C4-2B (cell line): ENCODE results near the gene DDX60.

Experiments used
- H3K27ac ChIP-seq: fragments of 450-650 bp; 2 replicates; pipeline ENCODE4 v1.5.1; 2017
- ZFX ChIP-seq: fragments of 450-650 bp; IDR thresholded peaks from 2 replicates; pipeline ENCODE4 v1.6.1; 2017
- TF ChIP-seq, protein P1 (sequence below): fragments of 450-650 bp; conservative IDR thresholded peaks from 2 replicates; pipeline ENCODE4 v1.5.1; 2017; ENCODE audit warnings: mild to moderate bottlenecking

The DDX60 gene

DNA sequence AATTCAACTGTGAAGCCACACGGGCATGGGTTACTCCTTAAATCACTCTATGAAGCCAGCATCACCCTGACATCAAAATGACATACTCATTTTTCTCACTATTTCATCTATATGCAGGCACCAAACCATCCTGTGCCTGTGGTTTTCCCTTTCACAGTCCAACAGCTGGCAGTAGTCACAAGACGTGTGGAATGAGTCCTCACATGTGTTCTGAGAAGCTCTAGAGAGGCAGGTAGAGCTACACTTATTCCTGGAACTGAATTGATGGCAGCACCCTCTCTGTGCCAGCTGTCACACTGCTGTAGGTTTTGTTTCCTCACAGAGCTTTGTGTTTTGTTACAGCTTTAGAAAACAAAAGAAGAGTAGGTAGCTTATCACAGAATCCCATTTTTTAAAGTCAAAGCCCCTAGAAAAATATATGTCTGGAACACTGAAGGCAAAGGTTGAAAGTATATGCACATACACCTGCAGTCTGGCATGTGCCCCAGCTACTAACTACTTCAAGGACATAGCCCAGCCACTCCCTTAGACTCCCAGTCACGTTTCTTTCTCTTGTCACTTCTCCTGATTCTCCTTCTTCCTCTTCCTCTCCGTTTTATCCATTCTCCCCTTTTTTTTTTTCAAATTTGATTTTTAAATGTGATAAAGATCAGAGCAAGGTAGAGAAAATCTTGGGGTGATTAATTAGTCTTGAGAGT lies 119.1 kb downstream of the DDX60 start:
- H3K27ac ChIP-seq: no peak overlapping the region
- no peak for TF ChIP-seq ZFX
- TF ChIP-seq, protein P1, sequence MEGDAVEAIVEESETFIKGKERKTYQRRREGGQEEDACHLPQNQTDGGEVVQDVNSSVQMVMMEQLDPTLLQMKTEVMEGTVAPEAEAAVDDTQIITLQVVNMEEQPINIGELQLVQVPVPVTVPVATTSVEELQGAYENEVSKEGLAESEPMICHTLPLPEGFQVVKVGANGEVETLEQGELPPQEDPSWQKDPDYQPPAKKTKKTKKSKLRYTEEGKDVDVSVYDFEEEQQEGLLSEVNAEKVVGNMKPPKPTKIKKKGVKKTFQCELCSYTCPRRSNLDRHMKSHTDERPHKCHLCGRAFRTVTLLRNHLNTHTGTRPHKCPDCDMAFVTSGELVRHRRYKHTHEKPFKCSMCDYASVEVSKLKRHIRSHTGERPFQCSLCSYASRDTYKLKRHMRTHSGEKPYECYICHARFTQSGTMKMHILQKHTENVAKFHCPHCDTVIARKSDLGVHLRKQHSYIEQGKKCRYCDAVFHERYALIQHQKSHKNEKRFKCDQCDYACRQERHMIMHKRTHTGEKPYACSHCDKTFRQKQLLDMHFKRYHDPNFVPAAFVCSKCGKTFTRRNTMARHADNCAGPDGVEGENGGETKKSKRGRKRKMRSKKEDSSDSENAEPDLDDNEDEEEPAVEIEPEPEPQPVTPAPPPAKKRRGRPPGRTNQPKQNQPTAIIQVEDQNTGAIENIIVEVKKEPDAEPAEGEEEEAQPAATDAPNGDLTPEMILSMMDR: no peak

DNA sequence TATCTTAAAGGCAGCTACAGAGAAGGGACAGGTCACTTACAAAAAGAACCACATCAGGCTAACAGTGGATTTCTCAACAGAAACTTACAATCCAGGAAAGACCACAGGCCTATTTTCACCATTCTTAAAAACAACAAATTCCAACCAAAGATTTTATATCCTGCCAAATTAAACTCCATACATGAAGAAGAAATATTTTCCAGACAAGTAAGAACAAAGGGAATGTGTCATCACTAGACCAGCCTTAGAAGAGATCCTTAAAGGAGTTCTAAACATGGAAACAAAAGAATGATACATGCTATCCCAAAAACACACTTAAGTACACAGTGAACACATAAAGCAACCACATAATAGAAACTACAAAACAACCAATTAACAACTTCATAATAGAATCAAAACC lies 120.6 kb downstream of the DDX60 start:
- no peak for TF ChIP-seq ZFX
- TF ChIP-seq, protein P1: no peak
- H3K27ac ChIP-seq: no peak overlapping the region

- TF ChIP-seq ZFX: no peak
- TF ChIP-seq, protein P1: no peak
- H3K27ac ChIP-seq: no peak overlapping the region
Measured at GRCh38 chr4:168188754-168189153, 129.8 kb downstream of the DDX60 start.

- TF ChIP-seq, protein P1: peak; percentile 76
- no peak for TF ChIP-seq ZFX
- no peak overlapping the region for H3K27ac ChIP-seq
Measured at GRCh38 chr4:168183717-168184571, 134.6 kb downstream of the DDX60 start.

DNA sequence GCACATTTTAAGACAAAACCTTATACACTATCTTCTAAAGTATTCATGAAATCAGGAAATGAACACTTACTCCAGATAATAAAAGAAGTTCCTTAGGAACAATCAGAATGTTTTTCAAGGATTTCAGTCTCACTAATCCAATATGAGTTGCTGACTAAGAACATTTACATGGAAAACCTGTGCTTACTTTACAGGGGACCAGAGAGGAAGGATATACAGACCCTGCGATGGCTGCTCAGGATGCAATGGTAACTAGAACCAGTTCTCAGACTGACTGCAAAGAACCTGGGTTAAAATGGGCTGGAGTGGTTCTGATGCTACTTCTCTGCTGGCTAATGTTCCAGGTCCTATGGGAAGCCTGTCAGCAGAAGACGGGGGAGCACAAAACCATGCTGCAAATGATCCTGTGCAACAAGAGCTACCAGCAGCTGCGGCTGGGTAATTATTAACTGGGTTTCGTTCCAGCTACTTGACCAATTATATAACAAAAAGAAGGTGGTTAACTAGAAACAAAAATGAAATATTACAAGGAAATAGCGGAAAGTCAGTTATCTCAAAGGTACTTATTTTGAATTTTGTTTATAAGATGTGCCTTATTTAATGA lies 140.9 kb downstream of the DDX60 start:
- no peak overlapping the region for H3K27ac ChIP-seq
- TF ChIP-seq, protein P1: no peak
- no peak for TF ChIP-seq ZFX

DNA sequence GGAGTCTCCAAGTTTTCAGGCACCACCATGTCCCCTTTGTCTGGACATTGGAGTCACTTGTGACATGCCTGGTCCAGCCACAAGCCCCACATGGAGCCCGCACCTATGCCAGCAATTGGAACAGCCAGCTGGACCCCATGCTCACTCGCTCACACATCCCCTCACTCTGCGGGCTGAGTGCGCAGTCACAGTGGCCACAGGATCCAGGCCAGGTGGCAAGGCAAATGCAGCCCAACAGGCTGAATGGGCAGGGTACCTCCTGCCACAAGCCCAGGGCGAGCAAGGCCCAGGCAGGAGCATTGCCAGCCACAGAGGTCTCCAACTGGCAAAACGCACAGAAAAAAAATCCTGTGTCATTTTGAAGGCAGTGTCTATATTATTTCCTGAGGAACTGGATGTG lies 144.2 kb downstream of the DDX60 start:
- no peak overlapping the region for H3K27ac ChIP-seq
- TF ChIP-seq, protein P1: no peak
- TF ChIP-seq ZFX: no peak
